ENCODE results near the gene SPACA9.

- TF ChIP-seq CTCF (IDR thresholded peaks at IDR 0.05) (no peak), POLR2A (IDR thresholded peaks at IDR 0.05) (no peak)
Measured at GRCh38 chr9:132880324-132880661, 1.6 kb downstream of the SPACA9 start.

Data from right lobe of liver (tissue), 4 donors.